HepG2 (cell line): ENCODE data around the gene STUB1. TPM values are rescaled to one million over a fixed set of nuclear protein-coding genes. Genes with fewer than 3 reads are reported as not detected.

Experiments
- CBX1 ChIP-seq: IDR thresholded peaks from one replicate; pipeline ENCODE4 v1.6.1; 2016; ENCODE audit warnings: antibody characterized with exemption, low read depth
- MTF2 ChIP-seq: sonication (generic); formaldehyde crosslinking; IDR thresholded peaks from 2 replicates; pipeline ENCODE4 v1.5.0; 2020; ENCODE audit warnings: missing genetic modification reagents, borderline replicate concordance
- NFE2L2 ChIP-seq: fragments of 150-350 bp; IDR thresholded peaks from 2 replicates; pipeline ENCODE4 v1.6.1; 2014; ENCODE audit warnings: low read length
- POLR2AphosphoS5 ChIP-seq: IDR thresholded peaks from 2 replicates; pipeline ENCODE4 v1.6.1; 2012; ENCODE audit warnings: low read depth, low read length
- SMAD9 ChIP-seq: sonication (generic); formaldehyde crosslinking; IDR thresholded peaks from 2 replicates; pipeline ENCODE4 v1.5.1; 2020; ENCODE audit warnings: mild to moderate bottlenecking, missing genetic modification reagents
- TSC22D2 ChIP-seq: sonication (generic); formaldehyde crosslinking; IDR thresholded peaks from 2 replicates; pipeline ENCODE4 v1.5.1; 2020; ENCODE audit warnings: missing genetic modification reagents, mild to moderate bottlenecking, borderline replicate concordance
- ZBTB20 ChIP-seq: sonication (generic); formaldehyde crosslinking; IDR thresholded peaks from 2 replicates; pipeline ENCODE4 v1.8.1; 2023; ENCODE audit warnings: missing genetic modification reagents, low read depth, mild to moderate bottlenecking, borderline replicate concordance
- ZNF432 ChIP-seq: sonication (generic); formaldehyde crosslinking; IDR thresholded peaks from 2 replicates; pipeline ENCODE4 v1.5.0; 2020; ENCODE audit warnings: missing genetic modification reagents, mild to moderate bottlenecking, borderline replicate concordance
- ZNF720 ChIP-seq: sonication (generic); formaldehyde crosslinking; IDR thresholded peaks from 2 replicates; pipeline ENCODE4 v1.4.0; 2020; ENCODE audit warnings: missing genetic modification reagents
- ZNF75D ChIP-seq: sonication (generic); formaldehyde crosslinking; IDR thresholded peaks from 2 replicates; pipeline ENCODE4 v1.8.1; 2023; ENCODE audit warnings: missing genetic modification reagents, mild to moderate bottlenecking, borderline replicate concordance
- polyA plus RNA-seq, 8 experiments: library from polyadenylated mRNA; depleted of rRNA in 3 of 8; stranded (reverse) in 7 of 8; unstranded in 1 of 8; fragments of >200 nt; fragmentation: Illumina TruSeq in 4 of 8; extraction: Trizol in 4 of 8; gene quantifications; 2 replicates each; pipeline versions ENCODE4 v1.2.1 to v1.2.3, GENCODE V29; 2011 to 2016; ENCODE audit warnings: low read depth in 4 of 8, missing spikeins in 1 of 8, mixed read lengths in 1 of 8; ENCODE audit not compliant: insufficient read depth in 1 of 8
- total RNA-seq, 5 experiments: library from RNA; depleted of rRNA; stranded (reverse); fragments of >200 nt; fragmentation: Illumina TruSeq; extraction: Trizol; gene quantifications; 2 replicates each; pipeline ENCODE4 v1.2.3, GENCODE V29; 2016; ENCODE audit warnings: low read depth in 1 of 5
- TF ChIP-seq, protein P1 (sequence below), 2 experiments: fragments of 450-650 bp in 1 of 2; sonication (generic) in 1 of 2; formaldehyde crosslinking; IDR thresholded peaks; 2 replicates each; pipeline versions ENCODE4 v1.5.0 to v1.8.0; 2020 to 2022; ENCODE audit warnings: mild to moderate bottlenecking in 1 of 2, missing genetic modification reagents in 1 of 2
- TF ChIP-seq, protein P2 (sequence below): sonication (generic); formaldehyde crosslinking; conservative IDR thresholded peaks from 2 replicates; pipeline ENCODE4 v1.8.0; 2022; ENCODE audit warnings: mild to moderate bottlenecking, moderate library complexity, missing genetic modification reagents
- TF ChIP-seq, protein P3 (sequence below): sonication (generic); formaldehyde crosslinking; IDR thresholded peaks from 2 replicates; pipeline ENCODE4 v1.8.0; 2022; ENCODE audit warnings: missing genetic modification reagents, low read depth, mild to moderate bottlenecking, borderline replicate concordance
- TF ChIP-seq, protein P4 (sequence below): sonication (generic); formaldehyde crosslinking; IDR thresholded peaks from 2 replicates; pipeline ENCODE4 v1.4.0; 2020; ENCODE audit warnings: missing genetic modification reagents
- TF ChIP-seq, protein P5 (sequence below): sonication (generic); formaldehyde crosslinking; IDR thresholded peaks from 2 replicates; pipeline ENCODE4 v1.5.0; 2020; ENCODE audit warnings: mild to moderate bottlenecking, missing genetic modification reagents, borderline replicate concordance
- TF ChIP-seq, protein P6 (sequence below): conservative IDR thresholded peaks from 2 replicates; pipeline ENCODE4 v1.6.1; 2018; ENCODE audit warnings: missing genetic modification reagents

Gene STUB1
- total and polyA plus RNA-seq, 2 of the 13 experiments (the other 11 are each of a cell fraction or from before 2014, with no cell fraction given) = 52.9 to 78.2 TPM

DNA sequence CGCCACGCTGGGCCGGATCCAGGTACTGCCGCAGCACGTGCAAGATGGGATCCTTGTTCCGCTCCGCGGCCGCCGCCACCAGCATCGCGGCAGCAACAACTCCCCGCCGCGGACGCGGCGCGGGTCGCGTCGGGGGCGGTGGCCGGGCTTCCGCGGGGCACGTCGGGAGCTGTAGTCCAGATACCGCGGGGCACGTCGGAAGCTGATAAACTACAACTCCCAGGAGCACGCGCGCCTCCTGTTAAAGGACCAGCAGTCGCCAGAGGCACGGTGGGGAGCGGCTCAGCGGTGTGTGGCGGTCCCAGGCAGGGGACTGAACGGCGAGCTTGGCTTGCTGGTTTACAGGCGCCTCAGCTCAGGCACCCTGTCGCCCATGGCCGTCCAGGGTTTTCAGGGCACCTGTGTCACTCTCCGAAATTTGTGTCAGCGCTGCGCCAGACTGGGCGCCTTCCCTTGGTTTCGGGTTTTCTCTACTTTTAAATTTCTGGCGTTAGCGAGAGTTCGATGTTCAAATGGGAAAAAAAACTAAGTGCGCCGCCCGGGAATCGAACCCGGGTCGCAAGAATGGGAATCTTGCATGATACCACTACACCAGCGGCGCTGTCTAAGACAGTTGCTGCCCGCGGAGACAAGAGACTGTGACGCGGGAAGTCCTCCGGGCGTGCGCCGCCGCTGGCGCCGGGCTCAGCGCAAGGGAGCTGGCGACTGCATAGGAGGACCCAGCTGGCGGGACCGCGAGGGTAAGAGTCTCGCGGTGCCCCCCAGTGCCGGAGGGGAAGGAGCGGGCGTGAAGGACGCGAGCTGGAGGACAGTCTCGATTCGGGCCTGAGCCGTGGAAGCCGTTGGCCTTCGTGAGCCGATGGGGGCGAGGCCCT lies 43.8 kb upstream of the STUB1 start, which contains the start of gene METTL26 (continued):
- TF ChIP-seq, protein P1, sequence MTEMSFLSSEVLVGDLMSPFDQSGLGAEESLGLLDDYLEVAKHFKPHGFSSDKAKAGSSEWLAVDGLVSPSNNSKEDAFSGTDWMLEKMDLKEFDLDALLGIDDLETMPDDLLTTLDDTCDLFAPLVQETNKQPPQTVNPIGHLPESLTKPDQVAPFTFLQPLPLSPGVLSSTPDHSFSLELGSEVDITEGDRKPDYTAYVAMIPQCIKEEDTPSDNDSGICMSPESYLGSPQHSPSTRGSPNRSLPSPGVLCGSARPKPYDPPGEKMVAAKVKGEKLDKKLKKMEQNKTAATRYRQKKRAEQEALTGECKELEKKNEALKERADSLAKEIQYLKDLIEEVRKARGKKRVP (CRISPR knock-in tag; IDR thresholded peaks at IDR 0.05) = peak in 1 of 2 experiments; percentile 73; a peak in 1 of 4 replicates
- TF ChIP-seq NFE2L2 (no peak), TSC22D2 (CRISPR knock-in tag) (no peak), SMAD9 (CRISPR knock-in tag) (no peak), CBX1 (peak; percentile 57), MTF2 (no peak), ZBTB20 (no peak; the same call in 1 of the 2 replicates), ZNF432 (CRISPR knock-in tag) (peak; percentile 20; the same call in 1 of the 2 replicates), POLR2AphosphoS5 (peak; percentile 79), ZNF720 (CRISPR knock-in tag) (no peak), ZNF75D (CRISPR knock-in tag) (peak; percentile 80; the same call in 1 of the 2 replicates)
- TF ChIP-seq, protein P2, sequence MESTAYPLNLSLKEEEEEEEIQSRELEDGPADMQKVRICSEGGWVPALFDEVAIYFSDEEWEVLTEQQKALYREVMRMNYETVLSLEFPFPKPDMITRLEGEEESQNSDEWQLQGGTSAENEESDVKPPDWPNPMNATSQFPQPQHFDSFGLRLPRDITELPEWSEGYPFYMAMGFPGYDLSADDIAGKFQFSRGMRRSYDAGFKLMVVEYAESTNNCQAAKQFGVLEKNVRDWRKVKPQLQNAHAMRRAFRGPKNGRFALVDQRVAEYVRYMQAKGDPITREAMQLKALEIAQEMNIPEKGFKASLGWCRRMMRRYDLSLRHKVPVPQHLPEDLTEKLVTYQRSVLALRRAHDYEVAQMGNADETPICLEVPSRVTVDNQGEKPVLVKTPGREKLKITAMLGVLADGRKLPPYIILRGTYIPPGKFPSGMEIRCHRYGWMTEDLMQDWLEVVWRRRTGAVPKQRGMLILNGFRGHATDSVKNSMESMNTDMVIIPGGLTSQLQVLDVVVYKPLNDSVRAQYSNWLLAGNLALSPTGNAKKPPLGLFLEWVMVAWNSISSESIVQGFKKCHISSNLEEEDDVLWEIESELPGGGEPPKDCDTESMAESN = peak; percentile 87; the same call in 1 of the 2 replicates
- TF ChIP-seq, protein P3, sequence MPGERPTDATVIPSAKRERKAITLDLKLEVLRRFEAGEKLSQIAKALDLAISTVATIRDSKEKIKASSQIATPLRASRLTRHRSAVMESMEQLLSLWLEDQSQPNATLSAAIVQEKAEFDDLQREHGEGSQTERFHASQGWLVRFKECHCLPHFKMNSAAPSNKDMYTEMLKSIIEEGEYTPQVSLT (CRISPR knock-in tag) = no peak
- TF ChIP-seq, protein P4, sequence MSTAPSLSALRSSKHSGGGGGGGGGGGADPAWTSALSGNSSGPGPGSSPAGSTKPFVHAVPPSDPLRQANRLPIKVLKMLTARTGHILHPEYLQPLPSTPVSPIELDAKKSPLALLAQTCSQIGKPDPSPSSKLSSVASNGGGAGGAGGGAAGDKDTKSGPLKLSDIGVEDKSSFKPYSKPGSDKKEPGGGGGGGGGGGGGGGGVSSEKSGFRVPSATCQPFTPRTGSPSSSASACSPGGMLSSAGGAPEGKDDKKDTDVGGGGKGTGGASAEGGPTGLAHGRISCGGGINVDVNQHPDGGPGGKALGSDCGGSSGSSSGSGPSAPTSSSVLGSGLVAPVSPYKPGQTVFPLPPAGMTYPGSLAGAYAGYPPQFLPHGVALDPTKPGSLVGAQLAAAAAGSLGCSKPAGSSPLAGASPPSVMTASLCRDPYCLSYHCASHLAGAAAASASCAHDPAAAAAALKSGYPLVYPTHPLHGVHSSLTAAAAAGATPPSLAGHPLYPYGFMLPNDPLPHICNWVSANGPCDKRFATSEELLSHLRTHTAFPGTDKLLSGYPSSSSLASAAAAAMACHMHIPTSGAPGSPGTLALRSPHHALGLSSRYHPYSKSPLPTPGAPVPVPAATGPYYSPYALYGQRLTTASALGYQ (CRISPR knock-in tag) = 0 out of 2 replicates have a peak, but pooled peaks have one; percentile 7
- TF ChIP-seq, protein P5, sequence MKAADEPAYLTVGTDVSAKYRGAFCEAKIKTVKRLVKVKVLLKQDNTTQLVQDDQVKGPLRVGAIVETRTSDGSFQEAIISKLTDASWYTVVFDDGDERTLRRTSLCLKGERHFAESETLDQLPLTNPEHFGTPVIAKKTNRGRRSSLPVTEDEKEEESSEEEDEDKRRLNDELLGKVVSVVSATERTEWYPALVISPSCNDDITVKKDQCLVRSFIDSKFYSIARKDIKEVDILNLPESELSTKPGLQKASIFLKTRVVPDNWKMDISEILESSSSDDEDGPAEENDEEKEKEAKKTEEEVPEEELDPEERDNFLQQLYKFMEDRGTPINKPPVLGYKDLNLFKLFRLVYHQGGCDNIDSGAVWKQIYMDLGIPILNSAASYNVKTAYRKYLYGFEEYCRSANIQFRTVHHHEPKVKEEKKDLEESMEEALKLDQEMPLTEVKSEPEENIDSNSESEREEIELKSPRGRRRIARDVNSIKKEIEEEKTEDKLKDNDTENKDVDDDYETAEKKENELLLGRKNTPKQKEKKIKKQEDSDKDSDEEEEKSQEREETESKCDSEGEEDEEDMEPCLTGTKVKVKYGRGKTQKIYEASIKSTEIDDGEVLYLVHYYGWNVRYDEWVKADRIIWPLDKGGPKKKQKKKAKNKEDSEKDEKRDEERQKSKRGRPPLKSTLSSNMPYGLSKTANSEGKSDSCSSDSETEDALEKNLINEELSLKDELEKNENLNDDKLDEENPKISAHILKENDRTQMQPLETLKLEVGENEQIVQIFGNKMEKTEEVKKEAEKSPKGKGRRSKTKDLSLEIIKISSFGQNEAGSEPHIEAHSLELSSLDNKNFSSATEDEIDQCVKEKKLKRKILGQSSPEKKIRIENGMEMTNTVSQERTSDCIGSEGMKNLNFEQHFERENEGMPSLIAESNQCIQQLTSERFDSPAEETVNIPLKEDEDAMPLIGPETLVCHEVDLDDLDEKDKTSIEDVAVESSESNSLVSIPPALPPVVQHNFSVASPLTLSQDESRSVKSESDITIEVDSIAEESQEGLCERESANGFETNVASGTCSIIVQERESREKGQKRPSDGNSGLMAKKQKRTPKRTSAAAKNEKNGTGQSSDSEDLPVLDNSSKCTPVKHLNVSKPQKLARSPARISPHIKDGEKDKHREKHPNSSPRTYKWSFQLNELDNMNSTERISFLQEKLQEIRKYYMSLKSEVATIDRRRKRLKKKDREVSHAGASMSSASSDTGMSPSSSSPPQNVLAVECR = peak; percentile 95
- TF ChIP-seq, protein P6, sequence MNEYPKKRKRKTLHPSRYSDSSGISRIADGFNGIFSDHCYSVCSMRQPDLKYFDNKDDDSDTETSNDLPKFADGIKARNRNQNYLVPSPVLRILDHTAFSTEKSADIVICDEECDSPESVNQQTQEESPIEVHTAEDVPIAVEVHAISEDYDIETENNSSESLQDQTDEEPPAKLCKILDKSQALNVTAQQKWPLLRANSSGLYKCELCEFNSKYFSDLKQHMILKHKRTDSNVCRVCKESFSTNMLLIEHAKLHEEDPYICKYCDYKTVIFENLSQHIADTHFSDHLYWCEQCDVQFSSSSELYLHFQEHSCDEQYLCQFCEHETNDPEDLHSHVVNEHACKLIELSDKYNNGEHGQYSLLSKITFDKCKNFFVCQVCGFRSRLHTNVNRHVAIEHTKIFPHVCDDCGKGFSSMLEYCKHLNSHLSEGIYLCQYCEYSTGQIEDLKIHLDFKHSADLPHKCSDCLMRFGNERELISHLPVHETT = no peak
